ENCODE data around the gene NEMP1. TPM values are rescaled to one million over a fixed set of nuclear protein-coding genes. Genes with fewer than 3 reads are reported as not detected.
"Not testable (repeated sequence)": the region's sequence is repeated elsewhere in the genome, so short reads cannot be mapped to it uniquely, and the experiment has no call there.

The NEMP1 gene
- total RNA-seq, 6 experiments from 2014 or later, result 13.0 to 22.1 (median 20.7) TPM

DNA sequence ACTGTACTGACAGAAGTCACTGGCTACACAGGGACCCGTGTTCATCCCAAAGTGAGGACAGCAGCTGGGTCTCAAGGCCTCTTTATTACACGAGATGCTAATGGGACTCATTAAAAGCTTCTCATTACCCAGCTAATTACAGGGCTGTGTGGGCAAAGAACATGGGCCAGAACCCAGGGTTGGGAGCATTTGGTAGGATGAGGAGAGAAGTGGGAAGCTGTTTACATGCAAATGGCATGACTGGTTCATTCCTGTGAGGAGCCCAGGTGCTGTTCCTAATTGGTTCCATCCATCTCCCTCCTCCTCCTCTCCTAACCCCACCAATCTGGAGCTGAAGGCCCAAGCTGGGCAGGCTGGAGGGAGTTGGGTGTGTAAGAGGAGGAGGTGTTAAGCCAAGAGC lies 53.4 kb downstream of the NEMP1 start:
- H3K36me3 Mint-ChIP-seq (ENCODE audit: low read depth), result no peaks in the 10 kb centered on the region
- H3K27ac Mint-ChIP-seq, result no peak overlapping the region
- TF ChIP-seq, protein P1, sequence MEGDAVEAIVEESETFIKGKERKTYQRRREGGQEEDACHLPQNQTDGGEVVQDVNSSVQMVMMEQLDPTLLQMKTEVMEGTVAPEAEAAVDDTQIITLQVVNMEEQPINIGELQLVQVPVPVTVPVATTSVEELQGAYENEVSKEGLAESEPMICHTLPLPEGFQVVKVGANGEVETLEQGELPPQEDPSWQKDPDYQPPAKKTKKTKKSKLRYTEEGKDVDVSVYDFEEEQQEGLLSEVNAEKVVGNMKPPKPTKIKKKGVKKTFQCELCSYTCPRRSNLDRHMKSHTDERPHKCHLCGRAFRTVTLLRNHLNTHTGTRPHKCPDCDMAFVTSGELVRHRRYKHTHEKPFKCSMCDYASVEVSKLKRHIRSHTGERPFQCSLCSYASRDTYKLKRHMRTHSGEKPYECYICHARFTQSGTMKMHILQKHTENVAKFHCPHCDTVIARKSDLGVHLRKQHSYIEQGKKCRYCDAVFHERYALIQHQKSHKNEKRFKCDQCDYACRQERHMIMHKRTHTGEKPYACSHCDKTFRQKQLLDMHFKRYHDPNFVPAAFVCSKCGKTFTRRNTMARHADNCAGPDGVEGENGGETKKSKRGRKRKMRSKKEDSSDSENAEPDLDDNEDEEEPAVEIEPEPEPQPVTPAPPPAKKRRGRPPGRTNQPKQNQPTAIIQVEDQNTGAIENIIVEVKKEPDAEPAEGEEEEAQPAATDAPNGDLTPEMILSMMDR (IDR thresholded peaks at IDR 0.05), result no peak
- DNase-seq, result no peak
- H3K4me3 Mint-ChIP-seq, result no peak overlapping the region
- H3K9me3 Mint-ChIP-seq, result no peaks in the 10 kb centered on the region
- H3K27me3 Mint-ChIP-seq (ENCODE audit: insufficient read depth), result peaks cover 48% of the 10 kb centered on the region
- H3K4me1 Mint-ChIP-seq (ENCODE audit: low read depth), result peaks cover 6% of the 10 kb centered on the region

DNA sequence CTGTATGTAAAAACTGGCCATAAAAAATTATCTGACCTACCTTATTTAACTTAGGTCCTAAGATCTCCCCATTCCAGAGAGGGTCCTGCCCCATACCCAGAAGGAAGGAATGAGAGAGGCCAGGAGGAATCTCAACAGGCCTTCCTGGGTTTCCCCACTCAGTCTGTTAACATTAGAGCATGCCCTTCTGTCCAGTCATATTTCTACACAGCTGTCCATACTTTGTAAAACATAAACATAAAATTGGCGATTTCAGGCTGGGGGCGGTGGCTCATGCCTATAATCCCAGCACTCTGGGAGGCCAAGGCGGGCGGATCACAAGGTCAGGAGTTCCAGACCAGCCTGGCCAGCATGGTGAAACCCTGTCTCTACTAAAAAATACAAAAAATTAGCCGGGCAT lies 56.3 kb downstream of the NEMP1 start:
- H3K4me3 Mint-ChIP-seq; H3K36me3 Mint-ChIP-seq (ENCODE audit: low read depth); H3K4me1 Mint-ChIP-seq (ENCODE audit: low read depth); DNase-seq; H3K27ac Mint-ChIP-seq; H3K9me3 Mint-ChIP-seq: not testable (repeated sequence)
- peaks cover 41% of the 10 kb centered on the region for H3K27me3 Mint-ChIP-seq (ENCODE audit: insufficient read depth)

DNA sequence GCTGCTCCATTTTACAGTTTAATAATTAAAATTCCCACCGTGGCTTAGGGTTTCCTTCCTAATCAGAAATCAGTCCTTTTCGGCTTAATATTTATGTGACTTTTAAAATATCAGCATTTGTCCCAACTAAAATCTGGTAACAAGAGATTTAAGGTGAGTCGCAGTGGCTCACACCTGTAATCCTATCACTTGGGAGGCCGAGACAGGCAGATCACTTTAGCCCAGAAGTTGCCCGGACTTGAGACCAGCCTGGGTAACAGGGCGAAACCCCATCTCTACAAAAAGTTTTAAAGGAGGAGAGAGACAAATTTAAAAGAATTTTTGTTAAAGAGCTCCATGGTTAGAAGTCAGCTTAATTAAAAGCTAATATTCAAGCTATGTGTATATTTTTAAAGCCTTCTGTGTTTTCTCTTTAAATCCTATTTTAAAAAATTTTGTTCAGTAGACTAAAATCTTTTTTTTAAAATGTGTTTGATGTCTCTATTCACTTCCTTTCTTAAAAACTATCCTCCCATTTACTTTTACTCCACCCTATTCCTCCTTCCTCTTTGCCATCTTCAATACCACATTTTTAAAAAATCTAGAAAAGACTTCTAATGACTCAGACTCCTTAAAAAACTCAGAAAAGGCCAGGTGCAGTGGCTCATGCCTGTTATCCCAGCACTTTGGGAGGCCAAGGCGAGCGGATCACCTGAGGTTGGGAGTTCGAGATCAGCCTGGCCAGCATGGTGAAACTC lies 58.4 kb downstream of the NEMP1 start:
- no peak for DNase-seq
- Mint-ChIP-seq H3K36me3 (ENCODE audit: low read depth) (no peaks in the 10 kb centered on the region), H3K27ac (no peak overlapping the region), H3K4me1 (ENCODE audit: low read depth) (peaks cover 6% of the 10 kb centered on the region), H3K9me3 (no peaks in the 10 kb centered on the region), H3K27me3 (ENCODE audit: insufficient read depth) (peaks cover 39% of the 10 kb centered on the region), H3K4me3 (no peak overlapping the region)
- TF ChIP-seq, protein P1 (IDR thresholded peaks at IDR 0.05), result no peak

DNA sequence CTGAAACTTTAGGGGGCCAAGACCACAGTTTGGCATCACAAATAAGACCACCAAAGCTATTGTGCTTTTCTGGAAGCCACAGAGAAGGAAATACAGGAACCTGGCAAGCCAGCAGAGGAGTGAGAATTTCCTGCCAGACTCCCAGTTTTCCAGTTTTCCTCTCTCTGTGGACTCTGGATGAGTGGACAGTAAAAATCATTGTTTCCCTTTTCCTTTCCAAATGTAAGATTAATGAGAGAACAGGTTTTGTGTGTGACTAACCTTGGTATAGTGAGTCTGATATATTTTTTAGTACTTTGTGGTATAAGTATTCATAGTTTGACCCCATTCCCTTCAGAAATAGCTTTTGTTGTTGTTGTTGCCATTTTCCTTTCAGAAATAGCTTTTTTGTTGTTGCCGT lies 59.7 kb downstream of the NEMP1 start:
- peaks cover 4% of the 10 kb centered on the region for H3K4me1 Mint-ChIP-seq (ENCODE audit: low read depth)
- no peak for DNase-seq
- TF ChIP-seq, protein P1 (IDR thresholded peaks at IDR 0.05), result no peak
- H3K4me3 Mint-ChIP-seq, result no peak overlapping the region
- peaks cover 43% of the 10 kb centered on the region for H3K27me3 Mint-ChIP-seq (ENCODE audit: insufficient read depth)
- H3K36me3 Mint-ChIP-seq (ENCODE audit: low read depth), result no peaks in the 10 kb centered on the region
- H3K27ac Mint-ChIP-seq, result no peak overlapping the region
- no peaks in the 10 kb centered on the region for H3K9me3 Mint-ChIP-seq

DNA sequence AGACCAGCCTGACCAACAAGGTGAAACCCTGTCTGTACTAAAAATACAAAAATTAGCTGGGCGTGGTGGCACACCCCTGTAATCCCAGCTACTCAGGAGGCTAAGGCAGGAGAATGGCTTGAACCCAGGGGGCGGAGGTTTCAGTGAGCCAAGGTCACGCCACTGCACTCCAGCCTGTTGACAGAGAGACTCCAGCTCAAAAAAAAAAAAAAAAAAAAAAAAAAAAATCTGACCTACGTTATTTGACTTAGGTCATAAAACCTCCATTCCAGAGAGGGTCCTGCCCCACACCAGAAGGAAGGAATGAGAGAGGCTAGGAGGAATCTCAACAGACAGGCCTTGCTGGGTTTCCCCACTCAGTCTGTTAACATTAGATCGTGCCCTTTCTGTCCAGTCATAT lies 60.2 kb downstream of the NEMP1 start:
- not testable (repeated sequence) for DNase-seq; H3K36me3 Mint-ChIP-seq (ENCODE audit: low read depth); H3K4me3 Mint-ChIP-seq; H3K27ac Mint-ChIP-seq; H3K4me1 Mint-ChIP-seq (ENCODE audit: low read depth); H3K9me3 Mint-ChIP-seq
- peaks cover 44% of the 10 kb centered on the region for H3K27me3 Mint-ChIP-seq (ENCODE audit: insufficient read depth)

DNA sequence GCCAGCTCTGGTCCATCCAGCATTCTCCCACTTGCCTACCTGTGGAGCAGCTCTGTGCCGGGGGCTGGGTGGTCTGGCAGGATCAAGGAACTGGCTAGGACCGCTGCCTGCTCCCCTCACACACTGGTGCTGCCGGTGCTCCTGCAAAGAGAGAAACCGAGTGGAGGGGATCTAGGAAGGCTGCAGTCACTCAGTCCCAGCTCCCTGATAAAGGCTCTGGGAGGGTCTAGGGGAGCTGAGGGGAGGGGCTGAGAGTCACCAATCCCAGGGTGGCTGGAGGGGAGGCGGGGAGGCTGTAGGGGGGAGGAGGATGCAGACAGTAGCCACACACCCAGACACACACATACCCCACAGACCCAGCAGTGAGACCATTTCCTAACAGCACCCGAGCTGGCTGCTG lies 62.2 kb downstream of the NEMP1 start, which contains the start of gene TAC3:
TSS of gene TAC3 (minus strand) at position 182 of the 400 bp plus-strand sequence. CDS start 732 bp downstream, outside the sequence.
- Mint-ChIP-seq H3K36me3 (ENCODE audit: low read depth) (no peaks in the 10 kb centered on the region), H3K27me3 (ENCODE audit: insufficient read depth) (peaks cover 47% of the 10 kb centered on the region), H3K4me3 (no peak within 1 kb of the TSS), H3K4me1 (ENCODE audit: low read depth) (peaks cover 8% of the 10 kb centered on the region; the same call in 1 of the 2 replicates), H3K27ac (no peak within 1 kb of the TSS), H3K9me3 (no peaks in the 10 kb centered on the region)
- no peak for DNase-seq
- TF ChIP-seq, protein P1 (IDR thresholded peaks at IDR 0.05), result no peak

Data from HFFc6 (cell line).